Measurements from ENCODE around the gene ST3GAL3. TPM values are rescaled to one million over a fixed set of nuclear protein-coding genes. Genes with fewer than 3 reads are reported as not detected.
A peak's percentile ranks its signal among the peaks of the same experiment; 100 is the strongest.

Gene ST3GAL3
- total RNA-seq, 4 donors from 2014 or later = 32.2 to 57.4 (median 38.3) TPM

DNA sequence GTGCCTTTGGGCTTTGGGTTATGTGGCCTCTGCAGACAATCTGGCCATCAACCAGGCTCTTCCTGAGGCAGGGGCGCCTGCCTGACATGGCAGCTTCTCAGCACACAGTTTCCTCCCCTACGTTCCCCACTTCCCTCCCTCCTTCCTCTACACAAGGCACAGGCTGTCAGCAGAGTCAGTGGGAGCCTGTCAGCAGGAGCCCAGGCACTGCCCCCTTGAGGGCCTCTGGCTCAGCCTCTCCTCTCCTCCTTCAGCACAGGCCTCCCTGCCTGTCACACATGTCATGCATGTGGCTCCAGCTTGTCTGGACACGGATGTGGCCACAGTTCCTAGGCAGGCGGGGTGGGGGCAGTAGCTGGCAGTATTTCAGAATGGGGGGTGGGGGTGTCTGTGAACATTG is 174.1 kb downstream of the ST3GAL3 start:
- TF ChIP-seq, protein P1, sequence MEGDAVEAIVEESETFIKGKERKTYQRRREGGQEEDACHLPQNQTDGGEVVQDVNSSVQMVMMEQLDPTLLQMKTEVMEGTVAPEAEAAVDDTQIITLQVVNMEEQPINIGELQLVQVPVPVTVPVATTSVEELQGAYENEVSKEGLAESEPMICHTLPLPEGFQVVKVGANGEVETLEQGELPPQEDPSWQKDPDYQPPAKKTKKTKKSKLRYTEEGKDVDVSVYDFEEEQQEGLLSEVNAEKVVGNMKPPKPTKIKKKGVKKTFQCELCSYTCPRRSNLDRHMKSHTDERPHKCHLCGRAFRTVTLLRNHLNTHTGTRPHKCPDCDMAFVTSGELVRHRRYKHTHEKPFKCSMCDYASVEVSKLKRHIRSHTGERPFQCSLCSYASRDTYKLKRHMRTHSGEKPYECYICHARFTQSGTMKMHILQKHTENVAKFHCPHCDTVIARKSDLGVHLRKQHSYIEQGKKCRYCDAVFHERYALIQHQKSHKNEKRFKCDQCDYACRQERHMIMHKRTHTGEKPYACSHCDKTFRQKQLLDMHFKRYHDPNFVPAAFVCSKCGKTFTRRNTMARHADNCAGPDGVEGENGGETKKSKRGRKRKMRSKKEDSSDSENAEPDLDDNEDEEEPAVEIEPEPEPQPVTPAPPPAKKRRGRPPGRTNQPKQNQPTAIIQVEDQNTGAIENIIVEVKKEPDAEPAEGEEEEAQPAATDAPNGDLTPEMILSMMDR (IDR thresholded peaks at IDR 0.05 in 4 of 5, conservative IDR thresholded peaks at IDR 0.05 in 1 of 5) = no peak
- TF ChIP-seq POLR2A (IDR thresholded peaks at IDR 0.05) = no peak
- H3K9me3 ChIP-seq = no peaks in the 10 kb centered on the region
- H3K27ac ChIP-seq = peak overlapping the region; percentile 52 to 77 (median 72)
- no peak for ATAC-seq
- no peaks in the 10 kb centered on the region for H3K27me3 ChIP-seq
- no peak overlapping the region for H3K4me3 ChIP-seq
- peaks cover 30 to 37% of the 10 kb centered on the region in 2 donors for H3K4me1 ChIP-seq
- in situ Hi-C loops (cut with MboI; ENCODE audit: low sequenced_read_pairs in 4 of 4) (no loop called here), intact Hi-C loops (cut with DNase I; ENCODE audit: low total_unique reads) (loop anchor here (2.0 to 5.0 kb wide), 3 partner anchors 65 to 119 kb away; partner anchors contain the start of gene IPO13)
- no peak for DNase-seq
- no peaks in the 10 kb centered on the region for H3K36me3 ChIP-seq

DNA sequence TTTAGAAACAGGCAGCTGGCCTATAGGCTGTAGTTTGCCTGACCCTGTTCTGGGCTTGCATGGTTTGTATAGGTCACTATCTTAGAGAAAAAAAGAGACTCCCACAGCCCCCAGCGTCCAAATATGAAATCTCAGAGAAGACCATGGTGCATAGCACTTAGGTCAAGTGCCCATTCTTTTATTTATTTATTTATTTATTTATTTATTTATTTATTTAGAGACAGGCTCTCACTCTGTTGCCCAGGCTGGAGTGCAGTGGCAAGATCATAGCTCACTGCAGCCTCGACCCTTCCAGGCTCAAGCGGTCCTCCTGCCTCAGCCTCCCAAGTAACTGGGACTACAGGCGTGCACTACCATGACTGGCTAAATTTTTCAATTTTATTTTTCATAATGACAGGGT is 175.4 kb downstream of the ST3GAL3 start:
- Histone ChIP-seq H3K27ac (no peak overlapping the region), H3K4me1 (peaks cover 30 to 37% of the 10 kb centered on the region in 2 donors), H3K36me3 (no peaks in the 10 kb centered on the region), H3K27me3 (no peaks in the 10 kb centered on the region), H3K4me3 (no peak overlapping the region), H3K9me3 (no peaks in the 10 kb centered on the region)
- ATAC-seq (no peak), DNase-seq (no peak)
- no peak for TF ChIP-seq POLR2A (IDR thresholded peaks at IDR 0.05)
- TF ChIP-seq, protein P1 (IDR thresholded peaks at IDR 0.05 in 4 of 5, conservative IDR thresholded peaks at IDR 0.05 in 1 of 5) = no peak
- in situ Hi-C loops (cut with MboI; ENCODE audit: low sequenced_read_pairs in 4 of 4) = no loop called here
- intact Hi-C loops (cut with DNase I; ENCODE audit: low total_unique reads) = loop anchor here (5.0 kb wide), 2 partner anchors 95 to 120 kb away; no protein-coding TSS in a partner anchor

DNA sequence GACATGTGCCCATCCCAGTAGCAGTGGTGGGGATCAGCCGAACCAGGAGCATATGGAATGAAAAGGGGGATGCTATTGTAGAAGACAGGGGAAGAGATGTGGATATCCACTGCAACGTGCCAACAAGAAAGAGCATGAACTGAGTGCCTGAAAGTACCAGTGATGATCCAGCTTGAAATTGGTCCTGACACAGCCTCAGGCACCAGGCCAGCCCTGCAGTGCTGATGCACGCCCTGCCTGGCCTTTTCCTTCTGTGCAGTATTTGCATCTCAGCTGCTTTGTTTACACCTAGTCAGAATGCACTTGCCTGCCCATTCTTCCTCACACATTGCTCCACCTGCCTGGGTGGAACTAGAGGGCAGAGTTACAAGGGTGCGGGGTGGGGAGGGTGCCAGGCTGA is 176.0 kb downstream of the ST3GAL3 start:
- intact Hi-C loops (cut with DNase I; ENCODE audit: low total_unique reads) (loop anchor here (5.0 kb wide), 2 partner anchors 96 to 121 kb away; no protein-coding TSS in a partner anchor), in situ Hi-C loops (cut with MboI; ENCODE audit: low sequenced_read_pairs in 4 of 4) (no loop called here)
- no peaks in the 10 kb centered on the region for H3K27me3 ChIP-seq
- peaks cover 30 to 37% of the 10 kb centered on the region in 2 donors for H3K4me1 ChIP-seq
- TF ChIP-seq, protein P1 (IDR thresholded peaks at IDR 0.05 in 4 of 5, conservative IDR thresholded peaks at IDR 0.05 in 1 of 5) = no peak
- TF ChIP-seq POLR2A (IDR thresholded peaks at IDR 0.05) = no peak
- no peak overlapping the region for H3K4me3 ChIP-seq
- ATAC-seq (no peak), DNase-seq (no peak)
- no peaks in the 10 kb centered on the region for H3K9me3 ChIP-seq
- H3K36me3 ChIP-seq = no peaks in the 10 kb centered on the region
- H3K27ac ChIP-seq = no peak overlapping the region

DNA sequence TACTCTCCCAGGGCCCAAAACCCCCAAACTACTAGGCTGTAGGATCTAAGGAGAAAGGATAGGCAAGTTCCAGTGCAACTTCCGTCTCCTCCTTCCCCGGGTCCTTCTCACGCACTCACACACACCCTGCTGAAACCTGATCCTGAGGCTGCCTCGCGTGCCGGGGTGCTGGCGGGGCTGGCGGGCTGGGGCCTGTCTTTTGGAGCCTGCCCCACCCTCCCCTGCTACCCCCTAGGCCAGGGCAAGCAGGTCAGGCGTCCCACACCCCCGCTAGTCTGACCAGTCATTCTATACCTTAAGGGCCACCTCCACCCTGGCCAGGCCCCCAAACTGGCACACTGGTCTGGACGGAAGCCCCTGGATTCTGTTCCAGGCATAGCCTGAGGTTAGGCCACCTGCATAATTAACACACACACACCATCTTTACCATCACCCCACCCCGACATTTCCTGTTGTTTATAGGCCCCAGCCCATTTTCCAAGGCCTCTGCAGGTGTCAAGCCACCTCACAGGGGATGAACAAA is 178.0 kb downstream of the ST3GAL3 start:
- peaks cover 16 to 26% of the 10 kb centered on the region in 2 donors for H3K4me1 ChIP-seq

More for the DNA sequence above, 178.0 kb downstream of the ST3GAL3 start:
- peak in 1 of 2 donors; percentile 8 for ATAC-seq
- Histone ChIP-seq H3K4me3 (no peak overlapping the region), H3K36me3 (no peaks in the 10 kb centered on the region), H3K27ac (peak overlapping the region; percentile 1 to 51 (median 11)), H3K27me3 (no peaks in the 10 kb centered on the region), H3K9me3 (no peaks in the 10 kb centered on the region)
- intact Hi-C loops (cut with DNase I; ENCODE audit: low total_unique reads) (no loop called here), in situ Hi-C loops (cut with MboI; ENCODE audit: low sequenced_read_pairs in 4 of 4) (no loop called here)
- no peak for TF ChIP-seq POLR2A (IDR thresholded peaks at IDR 0.05)
- TF ChIP-seq, protein P1 (IDR thresholded peaks at IDR 0.05 in 4 of 5, conservative IDR thresholded peaks at IDR 0.05 in 1 of 5) = no peak
- DNase-seq = no peak
